Measurements from ENCODE around the gene ANKRD17.

ANKRD17 gene

DNA sequence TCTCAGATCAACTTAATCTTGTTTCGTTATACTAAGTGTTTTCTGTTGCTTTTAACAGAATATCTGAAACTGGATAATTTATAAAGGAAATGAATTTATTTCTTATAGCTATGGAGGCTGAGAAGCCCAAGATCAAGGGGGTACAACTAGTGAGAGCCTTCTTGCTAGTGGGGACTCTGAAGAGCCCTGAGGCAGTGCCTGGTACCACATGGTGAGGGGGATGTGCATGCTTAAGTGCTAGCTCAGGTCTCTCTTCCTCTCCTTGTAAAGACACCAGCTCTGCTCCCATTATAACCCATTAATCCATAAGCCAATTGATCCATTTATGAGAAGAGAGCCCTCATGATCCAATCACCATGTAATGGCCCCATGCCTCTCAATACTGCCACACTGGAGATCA is 207.0 kb downstream of the ANKRD17 start:
- DNase-seq (ENCODE audit: low read depth): no peak
- TF ChIP-seq, protein P1, sequence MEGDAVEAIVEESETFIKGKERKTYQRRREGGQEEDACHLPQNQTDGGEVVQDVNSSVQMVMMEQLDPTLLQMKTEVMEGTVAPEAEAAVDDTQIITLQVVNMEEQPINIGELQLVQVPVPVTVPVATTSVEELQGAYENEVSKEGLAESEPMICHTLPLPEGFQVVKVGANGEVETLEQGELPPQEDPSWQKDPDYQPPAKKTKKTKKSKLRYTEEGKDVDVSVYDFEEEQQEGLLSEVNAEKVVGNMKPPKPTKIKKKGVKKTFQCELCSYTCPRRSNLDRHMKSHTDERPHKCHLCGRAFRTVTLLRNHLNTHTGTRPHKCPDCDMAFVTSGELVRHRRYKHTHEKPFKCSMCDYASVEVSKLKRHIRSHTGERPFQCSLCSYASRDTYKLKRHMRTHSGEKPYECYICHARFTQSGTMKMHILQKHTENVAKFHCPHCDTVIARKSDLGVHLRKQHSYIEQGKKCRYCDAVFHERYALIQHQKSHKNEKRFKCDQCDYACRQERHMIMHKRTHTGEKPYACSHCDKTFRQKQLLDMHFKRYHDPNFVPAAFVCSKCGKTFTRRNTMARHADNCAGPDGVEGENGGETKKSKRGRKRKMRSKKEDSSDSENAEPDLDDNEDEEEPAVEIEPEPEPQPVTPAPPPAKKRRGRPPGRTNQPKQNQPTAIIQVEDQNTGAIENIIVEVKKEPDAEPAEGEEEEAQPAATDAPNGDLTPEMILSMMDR (IDR thresholded peaks at IDR 0.05; ENCODE audit: low read length, missing control alignments): no peak

DNA sequence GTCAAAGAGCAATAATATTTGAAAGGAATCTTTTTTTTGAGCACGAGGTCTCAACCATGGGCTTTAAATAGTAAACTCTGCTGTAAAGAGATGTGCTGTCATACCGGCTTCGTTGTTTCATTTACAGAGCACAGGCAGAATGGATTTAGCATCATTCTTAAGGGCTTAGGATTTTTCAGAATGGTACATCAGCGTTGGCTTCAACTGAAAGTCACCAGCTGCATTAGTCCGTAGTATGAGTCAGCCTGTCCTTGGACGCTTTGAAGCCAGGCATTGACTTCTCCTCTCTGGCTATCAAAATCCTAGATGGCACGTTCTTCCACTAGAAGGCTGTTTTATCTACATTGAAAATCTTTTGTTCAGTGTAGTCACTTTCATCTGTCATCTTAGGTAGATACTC is 212.7 kb downstream of the ANKRD17 start:
- DNase-seq (ENCODE audit: low read depth): no peak
- TF ChIP-seq, protein P1 (IDR thresholded peaks at IDR 0.05; ENCODE audit: low read length, missing control alignments): no peak
- no peak overlapping the region for H3K4me3 ChIP-seq (replicated peaks; ENCODE audit: low read depth, low read length)

More for the DNA sequence above, 207.0 kb downstream of the ANKRD17 start:
- no peak overlapping the region for H3K4me3 ChIP-seq (replicated peaks; ENCODE audit: low read depth, low read length)

DNA sequence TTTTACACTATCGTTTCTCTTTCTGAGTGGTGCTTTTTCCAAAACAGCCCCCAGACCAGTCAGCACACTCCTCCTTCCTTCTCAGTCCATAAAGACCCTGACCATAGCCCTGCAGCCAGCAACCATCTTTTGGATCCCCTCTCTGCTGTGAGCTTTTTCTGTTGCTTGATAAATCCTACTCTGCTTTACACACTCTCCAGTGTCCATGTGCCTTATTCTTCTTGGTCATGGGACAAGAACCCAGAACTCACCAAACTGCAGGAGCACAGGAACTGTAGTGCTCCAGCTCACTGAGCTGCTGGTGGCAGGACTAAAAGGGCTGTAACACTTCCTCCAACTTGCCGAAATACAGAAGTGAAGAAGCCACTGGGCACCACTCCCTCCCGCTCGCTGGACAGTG is 221.5 kb downstream of the ANKRD17 start:
- no peak for DNase-seq (ENCODE audit: low read depth)
- TF ChIP-seq, protein P1 (IDR thresholded peaks at IDR 0.05; ENCODE audit: low read length, missing control alignments): no peak
- no peak overlapping the region for H3K4me3 ChIP-seq (replicated peaks; ENCODE audit: low read depth, low read length)

DNA sequence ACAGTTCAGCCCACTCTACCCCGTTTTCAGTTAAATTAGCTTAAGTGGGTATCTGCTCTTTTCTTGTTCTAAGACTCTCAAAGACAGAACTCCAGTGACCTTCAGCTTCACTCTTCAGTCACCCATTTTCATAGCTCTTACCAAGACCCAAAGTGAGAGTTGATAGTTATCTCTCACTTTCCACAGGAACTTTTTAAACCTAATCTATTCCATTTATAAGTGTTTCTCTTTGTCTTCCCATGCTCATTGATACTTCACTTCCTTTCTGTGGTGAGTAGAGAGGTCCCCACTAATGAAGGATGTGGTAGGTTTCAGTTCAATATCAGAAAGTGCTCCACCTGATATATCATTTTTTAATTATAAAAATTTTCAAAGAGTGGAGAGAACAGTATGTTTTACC is 222.5 kb downstream of the ANKRD17 start:
- TF ChIP-seq, protein P1 (IDR thresholded peaks at IDR 0.05; ENCODE audit: low read length, missing control alignments): no peak
- H3K4me3 ChIP-seq (replicated peaks; ENCODE audit: low read depth, low read length): no peak overlapping the region
- DNase-seq (ENCODE audit: low read depth): no peak

DNA sequence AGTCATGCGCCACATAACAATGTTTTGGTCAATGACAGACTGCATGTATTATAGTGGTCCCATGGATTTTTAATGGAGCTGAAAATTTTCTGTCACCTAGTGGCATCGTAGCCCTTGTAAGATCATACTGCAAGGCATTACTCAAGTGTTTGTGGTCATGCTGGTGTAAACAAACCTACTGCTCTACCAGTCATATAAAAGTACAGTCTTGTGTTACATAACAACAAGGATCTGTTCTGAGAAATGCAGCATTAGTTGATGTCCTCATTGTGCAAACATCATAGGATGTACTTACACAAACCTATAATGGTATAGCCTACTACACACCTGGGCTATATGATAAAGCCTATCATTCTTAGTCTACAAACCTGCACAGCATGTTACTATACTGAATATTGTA is 223.7 kb downstream of the ANKRD17 start:
- no peak overlapping the region for H3K4me3 ChIP-seq (replicated peaks; ENCODE audit: low read depth, low read length)
- DNase-seq (ENCODE audit: low read depth): no peak
- TF ChIP-seq, protein P1 (IDR thresholded peaks at IDR 0.05; ENCODE audit: low read length, missing control alignments): no peak

DNA sequence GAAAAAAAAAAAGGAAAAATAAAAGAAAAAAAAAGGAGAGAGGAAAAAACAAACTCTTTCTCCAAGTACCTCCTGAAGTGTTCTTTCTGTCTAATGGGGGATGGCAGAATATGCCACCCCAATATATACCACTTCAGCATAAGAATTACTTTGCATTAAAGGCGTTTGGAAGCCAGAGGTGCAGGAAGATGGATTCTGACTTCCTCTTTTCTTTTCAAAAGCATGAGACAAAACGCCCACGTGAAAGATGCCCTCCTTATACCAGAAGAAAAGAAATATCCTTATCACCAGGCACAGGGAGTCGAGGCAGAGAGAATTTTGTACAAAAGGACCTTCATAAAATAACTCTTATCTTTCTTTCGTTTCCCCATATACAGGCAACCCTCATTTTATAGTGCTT is 230.0 kb downstream of the ANKRD17 start:
- H3K4me3 ChIP-seq (replicated peaks; ENCODE audit: low read depth, low read length): no peak overlapping the region
- TF ChIP-seq, protein P1 (IDR thresholded peaks at IDR 0.05; ENCODE audit: low read length, missing control alignments): no peak
- no peak for DNase-seq (ENCODE audit: low read depth)

Data from fibroblast of pulmonary artery (primary cell).